ENCODE measurements around the gene TSPYL4. TPM values are rescaled to one million over a fixed set of nuclear protein-coding genes. Genes with fewer than 3 reads are reported as not detected.

TSPYL4 gene
- total RNA-seq, 2 donors from 2014 or later = 29.2 to 34.5 TPM

DNA sequence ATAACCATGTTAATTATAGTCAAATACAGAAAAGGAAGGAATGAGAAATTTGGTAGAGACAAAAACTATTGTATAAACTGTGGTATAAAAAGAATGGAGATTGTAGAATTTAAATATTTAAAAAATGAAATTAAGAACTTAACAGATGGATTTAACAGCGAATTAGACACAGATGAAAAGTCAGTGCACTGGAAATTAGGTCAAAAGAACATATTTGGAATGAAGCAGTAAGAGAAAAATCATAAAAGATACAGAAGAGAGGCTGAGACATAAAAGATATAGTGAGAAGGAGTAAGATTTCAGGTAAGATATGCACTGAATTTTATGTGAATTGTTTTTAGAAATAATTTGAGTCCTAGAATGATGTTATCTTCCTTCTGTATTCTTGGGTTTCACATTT lies 14.0 kb downstream of the TSPYL4 start:
- H3K27ac ChIP-seq = no peak overlapping the region
- no peaks in the 10 kb centered on the region for H3K27me3 ChIP-seq
- no peak overlapping the region for H3K4me3 ChIP-seq
- no peaks in the 10 kb centered on the region for H3K4me1 ChIP-seq
- H3K9me3 ChIP-seq = no peaks in the 10 kb centered on the region
- no peak for DNase-seq (ENCODE audit: low spot score)
- TF ChIP-seq, protein P1, sequence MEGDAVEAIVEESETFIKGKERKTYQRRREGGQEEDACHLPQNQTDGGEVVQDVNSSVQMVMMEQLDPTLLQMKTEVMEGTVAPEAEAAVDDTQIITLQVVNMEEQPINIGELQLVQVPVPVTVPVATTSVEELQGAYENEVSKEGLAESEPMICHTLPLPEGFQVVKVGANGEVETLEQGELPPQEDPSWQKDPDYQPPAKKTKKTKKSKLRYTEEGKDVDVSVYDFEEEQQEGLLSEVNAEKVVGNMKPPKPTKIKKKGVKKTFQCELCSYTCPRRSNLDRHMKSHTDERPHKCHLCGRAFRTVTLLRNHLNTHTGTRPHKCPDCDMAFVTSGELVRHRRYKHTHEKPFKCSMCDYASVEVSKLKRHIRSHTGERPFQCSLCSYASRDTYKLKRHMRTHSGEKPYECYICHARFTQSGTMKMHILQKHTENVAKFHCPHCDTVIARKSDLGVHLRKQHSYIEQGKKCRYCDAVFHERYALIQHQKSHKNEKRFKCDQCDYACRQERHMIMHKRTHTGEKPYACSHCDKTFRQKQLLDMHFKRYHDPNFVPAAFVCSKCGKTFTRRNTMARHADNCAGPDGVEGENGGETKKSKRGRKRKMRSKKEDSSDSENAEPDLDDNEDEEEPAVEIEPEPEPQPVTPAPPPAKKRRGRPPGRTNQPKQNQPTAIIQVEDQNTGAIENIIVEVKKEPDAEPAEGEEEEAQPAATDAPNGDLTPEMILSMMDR (IDR thresholded peaks at IDR 0.05) = no peak
- peaks cover 28% of the 10 kb centered on the region for H3K36me3 ChIP-seq

DNA sequence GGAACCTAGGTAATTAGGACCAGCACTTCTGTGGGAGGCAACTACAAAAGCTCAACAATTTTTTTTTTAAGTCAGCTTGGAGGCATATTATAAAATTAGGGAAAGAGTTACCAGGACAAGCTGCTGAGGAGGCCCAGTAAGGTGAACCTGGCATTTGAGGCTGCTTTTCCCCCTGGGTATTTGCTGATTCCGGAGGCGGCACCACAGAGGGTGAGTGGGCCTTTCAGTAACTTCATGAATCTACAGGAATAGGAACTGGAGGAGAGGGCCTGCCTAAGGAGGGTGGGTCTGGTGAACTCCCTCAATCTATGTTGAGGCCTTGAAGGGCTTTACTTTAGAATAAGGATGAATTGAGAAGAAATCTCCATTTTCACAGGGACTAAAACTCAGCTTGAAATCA lies 14.6 kb downstream of the TSPYL4 start:
- Histone ChIP-seq H3K4me3 (no peak overlapping the region), H3K4me1 (no peaks in the 10 kb centered on the region), H3K9me3 (no peaks in the 10 kb centered on the region), H3K27ac (no peak overlapping the region), H3K36me3 (peaks cover 26% of the 10 kb centered on the region), H3K27me3 (no peaks in the 10 kb centered on the region)
- DNase-seq (ENCODE audit: low spot score) = no peak
- TF ChIP-seq, protein P1 (IDR thresholded peaks at IDR 0.05) = no peak

GRCh38 chr6:116238083-116238482 lies 15.8 kb downstream of the TSPYL4 start:
- Histone ChIP-seq H3K4me3 (no peak overlapping the region), H3K9me3 (no peaks in the 10 kb centered on the region), H3K4me1 (no peaks in the 10 kb centered on the region), H3K36me3 (peaks cover 21% of the 10 kb centered on the region), H3K27ac (no peak overlapping the region), H3K27me3 (no peaks in the 10 kb centered on the region)
- no peak for DNase-seq (ENCODE audit: low spot score)
- TF ChIP-seq, protein P1 (IDR thresholded peaks at IDR 0.05) = no peak

- Histone ChIP-seq H3K4me3 (no peak overlapping the region), H3K27me3 (no peaks in the 10 kb centered on the region), H3K27ac (no peak overlapping the region), H3K4me1 (no peaks in the 10 kb centered on the region), H3K9me3 (no peaks in the 10 kb centered on the region), H3K36me3 (peaks cover 21% of the 10 kb centered on the region)
- DNase-seq (ENCODE audit: low spot score) = no peak
- TF ChIP-seq, protein P1 (IDR thresholded peaks at IDR 0.05) = no peak
Measured at GRCh38 chr6:116234689-116235088, 19.2 kb downstream of the TSPYL4 start.

GRCh38 chr6:116229287-116229913 lies 24.5 kb downstream of the TSPYL4 start:
- DNase-seq (ENCODE audit: low spot score) = peak; percentile 95
- no peak overlapping the region for H3K27ac ChIP-seq
- no peaks in the 10 kb centered on the region for H3K9me3 ChIP-seq
- no peaks in the 10 kb centered on the region for H3K36me3 ChIP-seq
- H3K4me1 ChIP-seq = no peaks in the 10 kb centered on the region
- no peaks in the 10 kb centered on the region for H3K27me3 ChIP-seq
- TF ChIP-seq, protein P1 (IDR thresholded peaks at IDR 0.05) = no peak
- peak overlapping the region; percentile 26 to 41 for H3K4me3 ChIP-seq

GRCh38 chr6:116223355-116223754 lies 30.5 kb downstream of the TSPYL4 start:
- TF ChIP-seq, protein P1 (IDR thresholded peaks at IDR 0.05) = no peak
- peaks cover 0 to 6% of the 10 kb centered on the region in 2 donors for H3K4me1 ChIP-seq
- DNase-seq (ENCODE audit: low spot score) = no peak
- H3K27me3 ChIP-seq = no peaks in the 10 kb centered on the region
- H3K27ac ChIP-seq = no peak overlapping the region
- no peak overlapping the region for H3K4me3 ChIP-seq
- H3K9me3 ChIP-seq = no peaks in the 10 kb centered on the region
- H3K36me3 ChIP-seq = peaks cover 7% of the 10 kb centered on the region

Measured in right atrium auricular region (tissue), 2 donors.